ENCODE data around the gene SLC6A7. TPM values are rescaled to one million over a fixed set of nuclear protein-coding genes. Genes with fewer than 3 reads are reported as not detected.

The SLC6A7 gene
- total RNA-seq, 1 donor from 2014 or later = not detected

- intact Hi-C loops (cut with micrococcal nuclease) = no loop called here
- ChIA-PET CTCF (no interaction called here), POLR2A (no interaction called here)
- ATAC-seq (ENCODE audit: low read depth) = no peak
- TF ChIP-seq CTCF (IDR thresholded peaks at IDR 0.05) = no peak
- Mint-ChIP-seq H3K4me1 (no peaks in the 10 kb centered on the region), H3K27ac (no peak overlapping the region), H3K36me3 (ENCODE audit: low read depth) (no peaks in the 10 kb centered on the region), H3K9me3 (no peaks in the 10 kb centered on the region), H3K4me3 (no peak overlapping the region), H3K27me3 (no peaks in the 10 kb centered on the region)
- no peak for DNase-seq
Measured at GRCh38 chr5:150239099-150239793, 49.4 kb downstream of the SLC6A7 start.

- Mint-ChIP-seq H3K4me1 (no peaks in the 10 kb centered on the region), H3K27ac (no peak overlapping the region), H3K36me3 (ENCODE audit: low read depth) (no peaks in the 10 kb centered on the region), H3K27me3 (no peaks in the 10 kb centered on the region), H3K9me3 (no peaks in the 10 kb centered on the region), H3K4me3 (no peak overlapping the region)
- POLR2A ChIA-PET = no interaction called here
- TF ChIP-seq CTCF (IDR thresholded peaks at IDR 0.05) = no peak
- DNase-seq (no peak), ATAC-seq (ENCODE audit: low read depth) (no peak)
- intact Hi-C loops (cut with micrococcal nuclease) = no loop called here
- CTCF ChIA-PET = no interaction called here
Measured at GRCh38 chr5:150239794-150240122, 49.9 kb downstream of the SLC6A7 start.

- no peak for TF ChIP-seq CTCF (IDR thresholded peaks at IDR 0.05)
- H3K9me3 Mint-ChIP-seq = no peaks in the 10 kb centered on the region
- ATAC-seq (ENCODE audit: low read depth) = no peak
- no peak for DNase-seq
- H3K36me3 Mint-ChIP-seq (ENCODE audit: low read depth) = no peaks in the 10 kb centered on the region
- H3K27ac Mint-ChIP-seq = no peak overlapping the region
- intact Hi-C loops (cut with micrococcal nuclease) = no loop called here
- H3K4me1 Mint-ChIP-seq = no peaks in the 10 kb centered on the region
- H3K4me3 Mint-ChIP-seq = no peak overlapping the region
- CTCF ChIA-PET = no interaction called here
- peaks cover 1% of the 10 kb centered on the region for H3K27me3 Mint-ChIP-seq
- POLR2A ChIA-PET = no interaction called here
Measured at GRCh38 chr5:150241298-150242160, 51.7 kb downstream of the SLC6A7 start.

GRCh38 chr5:150242251-150242894, 52.5 kb downstream of the SLC6A7 start:
- ATAC-seq (ENCODE audit: low read depth) = no peak
- H3K36me3 Mint-ChIP-seq (ENCODE audit: low read depth) = no peaks in the 10 kb centered on the region
- ChIA-PET CTCF (no interaction called here), POLR2A (interaction anchor here (0.5 kb wide), 1 partner anchor 12 kb away, joined by 8 read pairs; no protein-coding TSS in a partner anchor)
- H3K27ac Mint-ChIP-seq = no peak overlapping the region
- H3K9me3 Mint-ChIP-seq = no peaks in the 10 kb centered on the region
- H3K4me3 Mint-ChIP-seq = no peak overlapping the region
- intact Hi-C loops (cut with micrococcal nuclease) = no loop called here
- H3K4me1 Mint-ChIP-seq = no peaks in the 10 kb centered on the region
- peaks cover 1% of the 10 kb centered on the region for H3K27me3 Mint-ChIP-seq
- no peak for DNase-seq
- TF ChIP-seq CTCF (IDR thresholded peaks at IDR 0.05) = no peak

GRCh38 chr5:150243590-150243989, 53.7 kb downstream of the SLC6A7 start:
- ATAC-seq (ENCODE audit: low read depth) (no peak), DNase-seq (no peak)
- Mint-ChIP-seq H3K36me3 (ENCODE audit: low read depth) (no peaks in the 10 kb centered on the region), H3K4me1 (no peaks in the 10 kb centered on the region), H3K27me3 (peaks cover 1% of the 10 kb centered on the region), H3K9me3 (no peaks in the 10 kb centered on the region), H3K27ac (no peak overlapping the region), H3K4me3 (no peak overlapping the region)
- TF ChIP-seq CTCF (IDR thresholded peaks at IDR 0.05) = no peak
- ChIA-PET CTCF (no interaction called here), POLR2A (no interaction called here)
- intact Hi-C loops (cut with micrococcal nuclease) = no loop called here
